Testis (tissue), 3 donors: Measurements from ENCODE around the gene ARSD. TPM values are rescaled to one million over a fixed set of nuclear protein-coding genes. Genes with fewer than 3 reads are reported as not detected.

Experiments
- polyA plus RNA-seq: library from polyadenylated mRNA; stranded (reverse); fragments of 350-450 nt; fragmentation: Illumina TruSeq; extraction: RNeasy Lipid Tissue Mini Kit (QIAGEN cat#74804); gene quantifications from one replicate; pipeline ENCODE4 v1.2.3, GENCODE V29; 2014; ENCODE audit warnings: low read depth, low replicate concordance; ENCODE audit not compliant: insufficient read depth
- total RNA-seq, 2 donors: library from RNA; depleted of rRNA; stranded (reverse); fragments of >200 nt; gene quantifications; one replicate each; pipeline ENCODE4 v1.2.3, GENCODE V29; 2016

ARSD gene
- total and polyA plus RNA-seq, 3 donors from 2014 or later, result 14.6 to 37.0 (median 25.4) TPM

Other genes with a start within 250 kb of the ARSD start
- 1,000 to 10,000 TPM in 1 of 2 donors, 100 to 1,000 TPM in 1; 733 to 1,032 TPM for gene CD99, start 238.0 kb downstream of the ARSD start, total RNA-seq
- gene CD99, start 238.0 kb downstream of the ARSD start, polyA plus RNA-seq, result 450 TPM
- gene XG, start 177.3 kb downstream of the ARSD start, total RNA-seq, result under 1 TPM; 0.19 to 0.63 TPM
- 0.88 TPM for gene XG, start 177.3 kb downstream of the ARSD start, polyA plus RNA-seq
- 1 to 10 TPM; 2.2 to 2.4 TPM for gene GYG2, start 100.4 kb downstream of the ARSD start, total RNA-seq
- 2.6 TPM for gene GYG2, start 100.4 kb downstream of the ARSD start, polyA plus RNA-seq
- gene ARSH, start 77.2 kb upstream of the ARSD start, total RNA-seq, result under 1 TPM in 1 of 2 donors, not detected in 1; 0.25 TPM
- not detected for gene ARSH, start 77.2 kb upstream of the ARSD start, polyA plus RNA-seq
- gene ARSF, start 112.1 kb upstream of the ARSD start, total RNA-seq, result under 1 TPM in 1 of 2 donors, not detected in 1; 0.16 TPM
- gene ARSF, start 112.1 kb upstream of the ARSD start, polyA plus RNA-seq, result not detected